IMR-90 (cell line): Measurements from ENCODE around the gene HIPK1. TPM values are rescaled to one million over a fixed set of nuclear protein-coding genes. Genes with fewer than 3 reads are reported as not detected.

ENCODE experiments used
- ATAC-seq: fragments of 200-7000 bp; cut with Tn5 transposase; 2 replicates; pipeline ENCODE4 v1.9.1; 2020; ENCODE audit warnings: low read depth, mild to moderate bottlenecking, moderate library complexity
- BruUV-seq: library from RNA; stranded (reverse); fragments of 400-500 nt; replicated peaks from 2 replicates; lab custom pipeline; 2021; lab: Mats Ljungman, UMichigan
- CTCF ChIA-PET: fragments of 300-600 bp; formaldehyde crosslinking; extraction: SDS; loops from one replicate; lab custom pipeline; 2021; ENCODE audit warnings: antibody characterized with exemption; lab: Yijun Ruan, JAX
- POLR2A ChIA-PET: fragments of 300-600 bp; sonication (Branson Sonifier 250); formaldehyde crosslinking; loops from one replicate; lab custom pipeline; 2022; ENCODE audit warnings: antibody characterized with exemption; ENCODE audit not compliant: unreplicated experiment; lab: Charles Lee
- DNase-seq: peaks from one replicate; pipeline ENCODE4 v3.0.0; 2013
- H2AFZ ChIP-seq: replicated peaks from 2 replicates; pipeline ENCODE3; 2013; ENCODE audit warnings: low read length, mild to moderate bottlenecking; ENCODE audit not compliant: poor library complexity
- H2AK5ac ChIP-seq: 2 replicates; pipeline ENCODE4 v1.6.1; 2013; ENCODE audit warnings: low read depth, low read length, inconsistent platforms
- H2AK9ac ChIP-seq: replicated peaks from 2 replicates; pipeline ENCODE3; 2013; ENCODE audit warnings: mild to moderate bottlenecking, low read depth, low read length, moderate library complexity; ENCODE audit not compliant: poor library complexity
- H2BK120ac ChIP-seq: 2 replicates; pipeline ENCODE4 v1.6.1; 2013; ENCODE audit warnings: low read depth, low read length, inconsistent platforms
- H2BK15ac ChIP-seq: 3 replicates; pipeline ENCODE4 v1.6.1; 2013; ENCODE audit warnings: low read depth, low read length, inconsistent platforms
- H2BK20ac ChIP-seq: 2 replicates; pipeline ENCODE4 v1.6.1; 2013; ENCODE audit warnings: low read depth, mild to moderate bottlenecking, inconsistent platforms, low read length, moderate library complexity
- H2BK5ac ChIP-seq: 2 replicates; pipeline ENCODE4 v1.6.1; 2013; ENCODE audit warnings: mild to moderate bottlenecking, low read depth, low read length, inconsistent platforms; ENCODE audit not compliant: poor library complexity, severe bottlenecking
- H3K14ac ChIP-seq: replicated peaks from 2 replicates; pipeline ENCODE4 v1.6.1; 2013; ENCODE audit warnings: low read depth, low read length, inconsistent platforms
- H3K18ac ChIP-seq: 2 replicates; pipeline ENCODE4 v1.6.1; 2013; ENCODE audit warnings: low read depth, low read length, control low read depth
- H3K23ac ChIP-seq: 2 replicates; pipeline ENCODE4 v1.6.1; 2013; ENCODE audit warnings: low read depth, low read length, inconsistent platforms
- H3K27ac ChIP-seq: 2 replicates; pipeline ENCODE4 v1.5.1; 2013; ENCODE audit warnings: mild to moderate bottlenecking, control low read depth, low read length; ENCODE audit not compliant: insufficient read depth
- H3K27me3 ChIP-seq: 2 replicates; pipeline ENCODE4 v1.6.1; 2013; ENCODE audit warnings: low read length; ENCODE audit not compliant: control insufficient read depth, insufficient read depth
- H3K36me3 ChIP-seq: 2 replicates; pipeline ENCODE4 v1.6.1; 2013; ENCODE audit warnings: low read length, mixed read lengths; ENCODE audit not compliant: control insufficient read depth, insufficient read depth
- H3K4ac ChIP-seq: 2 replicates; pipeline ENCODE4 v1.6.1; 2013; ENCODE audit warnings: low read depth, low read length, inconsistent platforms
- H3K4me1 ChIP-seq: 2 replicates; pipeline ENCODE4 v1.6.1; 2013; ENCODE audit warnings: low read length, mixed read lengths; ENCODE audit not compliant: control insufficient read depth, insufficient read depth
- H3K4me2 ChIP-seq: 2 replicates; pipeline ENCODE4 v1.6.1; 2013; ENCODE audit warnings: low read depth, mild to moderate bottlenecking, control low read depth, low read length, moderate library complexity
- H3K4me3 ChIP-seq: 2 replicates; pipeline ENCODE4 v1.5.1; 2013; ENCODE audit warnings: low read depth, mild to moderate bottlenecking, control low read depth, low read length, moderate library complexity; ENCODE audit not compliant: insufficient read depth
- H3K56ac ChIP-seq: 2 replicates; pipeline ENCODE4 v1.6.1; 2013; ENCODE audit warnings: low read length, inconsistent platforms; ENCODE audit not compliant: insufficient read depth; ENCODE audit errors: extremely low read depth
- H3K79me1 ChIP-seq, 2 experiments: 2 replicates each; pipeline ENCODE4 v1.6.1; 2013; ENCODE audit warnings: low read length in 2 of 2, inconsistent platforms in 1 of 2, low read depth in 1 of 2
- H3K9ac ChIP-seq: 2 replicates; pipeline ENCODE4 v1.6.1; 2013; ENCODE audit warnings: low read depth, low read length, control low read depth
- H3K9me1 ChIP-seq: 2 replicates; pipeline ENCODE4 v1.6.1; 2013; ENCODE audit warnings: low read length, inconsistent platforms; ENCODE audit not compliant: insufficient read depth
- H3K9me3 ChIP-seq: 2 replicates; pipeline ENCODE4 v1.6.1; 2013; ENCODE audit warnings: low read length; ENCODE audit not compliant: control insufficient read depth, insufficient read depth
- H4K20me1 ChIP-seq: 2 replicates; pipeline ENCODE4 v1.6.1; 2013; ENCODE audit warnings: low read length, inconsistent platforms; ENCODE audit not compliant: insufficient read depth
- H4K5ac ChIP-seq: 2 replicates; pipeline ENCODE4 v1.6.1; 2013; ENCODE audit warnings: mild to moderate bottlenecking, low read depth, low read length, control low read depth
- H4K8ac ChIP-seq, 2 experiments: 2 replicates each; pipeline ENCODE4 v1.6.1; 2013; ENCODE audit warnings: low read depth in 2 of 2, low read length in 2 of 2, control low read depth in 1 of 2, inconsistent platforms in 1 of 2
- H4K91ac ChIP-seq: 2 replicates; pipeline ENCODE4 v1.6.1; 2013; ENCODE audit warnings: low read depth, low read length, inconsistent platforms; ENCODE audit not compliant: insufficient read depth
- FOS ChIP-seq: fragments of 150-350 bp; IDR thresholded peaks from 2 replicates; pipeline ENCODE4 v1.6.1; 2016; ENCODE audit warnings: low read depth, low read length
- WGBS, 2 experiments: methylation state at CpG; one replicate each; pipeline versions ENCODE4 v1.1.5 to v1.1.7; 2013; ENCODE audit warnings: missing lambda C conversion rate in 2 of 2; ENCODE audit not compliant: insufficient read length in 1 of 2; ENCODE audit errors: extremely low coverage in 2 of 2; 5-methylcytosine and 5-hydroxymethylcytosine counted together
- dilution Hi-C: fragments of 300-500 bp; cut with HindIII; formaldehyde crosslinking; loops from one replicate; pipeline ENCODE4 v1.14.3; 2018; ENCODE audit warnings: low sequenced_read_pairs; ENCODE audit not compliant: unreplicated experiment
- in situ Hi-C: fragments of 300-500 bp; cut with MboI; formaldehyde crosslinking; loops from 3 replicates; pipeline ENCODE4 v1.14.3; 2019; ENCODE audit warnings: low sequenced_read_pairs, inconsistent platforms, mixed read lengths
- intact Hi-C: fragments of 100-400 bp; cut with micrococcal nuclease; formaldehyde crosslinking; loops from 2 replicates; pipeline ENCODE4 v1.10.0; 2022
- polyA plus RNA-seq, 3 experiments: library from polyadenylated mRNA; depleted of rRNA; stranded (reverse); fragments of >200 nt; gene quantifications; 2 replicates each; pipeline ENCODE4 v1.2.3, GENCODE V29; 2012; ENCODE audit warnings: low replicate concordance in 1 of 3
- total RNA-seq: library from RNA; depleted of rRNA; stranded (reverse); fragments of >200 nt; gene quantifications from 2 replicates; pipeline ENCODE4 v1.2.3, GENCODE V29; 2012

The HIPK1 gene
- total and polyA plus RNA-seq, 2 of the 4 experiments (the other 2 are of a cell fraction), result 15.3 to 33.9 TPM

- 100% methylated on average over 1 of the region's 5 CpGs; no CpG with 5 or more reads in 1 of the 2 experiments for WGBS, 2 experiments
- Histone ChIP-seq H3K4me3 (no peak overlapping the region), H4K5ac (no peak overlapping the region), H3K27me3 (no peaks in the 10 kb centered on the region; the same call in 1 of the 2 replicates), H3K27ac (no peak overlapping the region), H4K91ac (no peak overlapping the region), H2AFZ (no peak overlapping the region), H2AK9ac (no peak overlapping the region), H3K36me3 (no peaks in the 10 kb centered on the region), H2AK5ac (no peak overlapping the region), H3K56ac (no peak overlapping the region), H3K4me1 (peaks cover 11% of the 10 kb centered on the region), H3K4ac (no peak overlapping the region), H4K20me1 (no peaks in the 10 kb centered on the region), H4K8ac (no peak overlapping the region), H2BK20ac (no peak overlapping the region), H2BK5ac (no peak overlapping the region), H3K79me1 (peaks cover 0 to 5% of the 10 kb centered on the region in 2 experiments; a peak in 1 of 4 replicates), H3K9me1 (peaks cover 5% of the 10 kb centered on the region), H2BK15ac (no peak overlapping the region), H3K9me3 (no peaks in the 10 kb centered on the region), H3K9ac (no peak overlapping the region), H3K23ac (no peak overlapping the region), H3K4me2 (no peak overlapping the region), H3K14ac (no peak overlapping the region), H3K18ac (no peak overlapping the region), H2BK120ac (no peak overlapping the region)
- in situ Hi-C loops (no loop called here), intact Hi-C loops (no loop called here), dilution Hi-C loops (no loop called here)
- DNase-seq (no peak), ATAC-seq (no peak)
- TF ChIP-seq FOS, result no peak
- no TSS peak for BruUV-seq
- ChIA-PET POLR2A (no interaction called here), CTCF (no interaction called here)
Observed at GRCh38 chr1:113987259-113987658, 58.1 kb downstream of the HIPK1 start.
